Lung (tissue), 12 donors: ENCODE data around the gene SEMA4D. TPM values are rescaled to one million over a fixed set of nuclear protein-coding genes. Genes with fewer than 3 reads are reported as not detected.
A peak's percentile ranks its signal among the peaks of the same experiment; 100 is the strongest.

ENCODE experiments used
- ATAC-seq: fragments of 200-7000 bp; cut with Tn5 transposase; one replicate; pipeline ENCODE4 v1.9.1; 2020; ENCODE audit warnings: moderate number of reproducible peaks; ENCODE audit not compliant: insufficient read depth, low FRiP score
- DNase-seq, 3 donors: peaks; one replicate each; pipeline ENCODE4 v3.0.0-alpha.2; 2013 to 2017
- H3K27ac ChIP-seq, 2 donors: one replicate each; pipeline ENCODE4 v1.5.1; 2013; ENCODE audit warnings: mild to moderate bottlenecking in 2 of 2, moderate library complexity in 2 of 2, control low read depth in 1 of 2, inconsistent platforms in 1 of 2, low read depth in 1 of 2, low read length in 1 of 2
- H3K27me3 ChIP-seq, 3 donors: one replicate each; pipeline ENCODE4 v1.5.1; 2013; ENCODE audit warnings: low read length in 2 of 3; ENCODE audit not compliant: control insufficient read depth in 3 of 3, insufficient read depth in 3 of 3
- H3K36me3 ChIP-seq, 4 donors: one replicate each; pipeline ENCODE4 v1.5.1; 2013; ENCODE audit warnings: low read length in 4 of 4, mild to moderate bottlenecking in 1 of 4, moderate library complexity in 1 of 4; ENCODE audit not compliant: control insufficient read depth in 4 of 4, insufficient read depth in 4 of 4
- H3K4me1 ChIP-seq, 5 donors: one replicate each; pipeline ENCODE4 v1.5.1; 2013; ENCODE audit warnings: low read length in 5 of 5, mild to moderate bottlenecking in 2 of 5, moderate library complexity in 1 of 5; ENCODE audit not compliant: control insufficient read depth in 5 of 5, insufficient read depth in 5 of 5
- H3K4me3 ChIP-seq: one replicate; pipeline ENCODE4 v1.5.1; 2013; ENCODE audit warnings: mild to moderate bottlenecking, control low read depth, moderate library complexity
- H3K9ac ChIP-seq, 2 donors: one replicate each; pipeline ENCODE4 v1.5.1; 2013; ENCODE audit warnings: low read length in 2 of 2, control low read depth in 1 of 2; ENCODE audit not compliant: insufficient read depth in 1 of 2
- H3K9me3 ChIP-seq, 4 donors: one replicate each; pipeline ENCODE4 v1.5.1; 2013; ENCODE audit warnings: low read length in 3 of 4, mild to moderate bottlenecking in 1 of 4, moderate library complexity in 1 of 4; ENCODE audit not compliant: control insufficient read depth in 4 of 4, insufficient read depth in 3 of 4
- CTCF ChIP-seq: IDR thresholded peaks from 2 replicates; pipeline ENCODE4 v1.5.1; 2012; ENCODE audit warnings: mild to moderate bottlenecking; ENCODE audit errors: control extremely low read depth, extremely low read depth
- WGBS, 2 donors: extraction: QIAGEN DNeasy Blood & Tissue Kit; methylation state at CpG; one replicate each; pipeline ENCODE4 v1.1.7; 2013; 5-methylcytosine and 5-hydroxymethylcytosine counted together
- polyA plus RNA-seq, 2 donors: library from polyadenylated mRNA; stranded (reverse); fragments of 200-250 nt; gene quantifications; one replicate each; pipeline ENCODE4 v1.2.1, GENCODE V29; 2013
- total RNA-seq, 2 donors: library from RNA; depleted of rRNA in 1 of 2; stranded (reverse); fragments of >200 nt in 1 of 2; gene quantifications; one replicate each; pipeline ENCODE4 v1.2.1, GENCODE V29; 2014 to 2021
- donor health status: control.
- donor health status: control.
- donor health status: Bipolar disorder and iron deficiency.
- donor health status: healthy.
- donor health status: DM: yes; HTN: yes; CAD: no.

The SEMA4D gene
- total and polyA plus RNA-seq, 4 donors, result 6.7 to 61.5 (median 29.0) TPM

DNA sequence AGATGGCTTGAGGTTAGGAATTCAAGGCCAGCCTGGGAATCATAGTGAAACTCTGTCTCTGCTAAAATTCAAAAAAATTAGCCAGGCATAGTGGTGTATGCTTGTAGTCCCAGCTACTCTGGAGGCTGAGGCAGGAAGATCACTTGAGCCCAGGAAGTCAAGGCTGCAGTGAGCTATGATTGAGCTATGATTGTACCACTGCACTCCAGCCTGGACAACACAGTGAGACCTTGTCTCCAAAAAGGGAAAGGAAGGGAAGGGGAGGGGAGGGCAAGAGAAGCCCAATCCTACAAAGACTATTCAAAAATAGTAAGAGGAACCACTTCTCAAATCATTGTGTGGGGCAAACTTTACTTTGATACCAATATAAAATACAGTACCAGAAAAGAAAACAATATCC lies 11.2 kb downstream of the SEMA4D start:
- Histone ChIP-seq H3K4me1 (peaks cover 0 to 8% (median 0%) of the 10 kb centered on the region in 5 donors), H3K9me3 (peaks cover 0 to 3% (median 0%) of the 10 kb centered on the region in 4 donors), H3K9ac (no peak overlapping the region), H3K27ac (no peak overlapping the region), H3K4me3 (no peak overlapping the region), H3K27me3 (no peaks in the 10 kb centered on the region), H3K36me3 (peaks cover 0 to 4% (median 0%) of the 10 kb centered on the region in 4 donors)
- DNase-seq (no peak), ATAC-seq (no peak)
- no peak for TF ChIP-seq CTCF

DNA sequence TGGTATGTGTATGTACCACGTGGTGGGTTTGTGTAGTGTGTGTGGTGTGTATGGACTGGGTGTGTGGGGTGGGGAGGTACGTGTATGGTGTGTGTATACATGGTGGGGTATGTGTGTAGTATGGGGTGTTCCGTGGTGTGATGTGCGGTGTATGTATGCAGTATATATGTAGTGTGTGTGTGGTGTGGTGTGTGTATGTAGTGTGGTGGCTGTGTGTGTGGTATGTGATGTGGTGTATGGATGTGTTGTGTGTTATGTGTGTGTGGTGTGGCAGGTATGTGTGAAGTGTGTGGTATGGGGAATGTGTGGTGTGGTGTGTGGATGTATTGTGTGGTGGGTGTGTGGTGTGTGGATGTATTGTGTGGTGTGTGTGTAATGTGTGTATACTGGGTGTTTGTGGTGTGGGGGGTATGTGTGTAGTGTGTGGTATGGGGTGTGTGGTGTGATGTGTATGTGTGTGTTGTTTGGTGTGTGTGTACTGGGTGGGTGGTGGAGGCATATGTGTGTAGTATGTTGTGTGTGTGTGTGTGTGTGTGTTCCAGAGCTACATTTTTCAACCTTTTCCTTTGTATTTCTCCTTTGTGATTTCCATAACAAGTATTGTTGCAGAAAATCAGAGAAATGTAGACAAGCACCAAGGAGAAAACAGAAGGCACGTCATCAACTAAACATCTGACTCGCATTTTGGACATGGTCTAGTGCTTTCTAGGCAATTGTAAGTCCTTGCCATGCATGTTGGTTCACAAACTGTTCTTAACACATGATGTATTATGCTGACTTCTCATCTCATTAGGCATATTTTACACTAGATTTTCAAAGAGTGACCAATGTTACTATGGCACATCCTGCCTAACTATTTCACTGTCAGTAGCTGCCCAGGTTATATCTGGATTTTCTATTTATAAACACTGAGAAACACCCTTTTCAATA lies 13.2 kb downstream of the SEMA4D start:
- peaks cover 0 to 8% (median 0%) of the 10 kb centered on the region in 5 donors for H3K4me1 ChIP-seq
- H3K9me3 ChIP-seq, result peaks cover 0 to 3% (median 0%) of the 10 kb centered on the region in 4 donors
- H3K4me3 ChIP-seq, result no peak overlapping the region
- H3K27me3 ChIP-seq, result no peaks in the 10 kb centered on the region
- 86 to 87% methylated on average over 6 of the region's 6 CpGs for WGBS, 2 donors
- H3K27ac ChIP-seq, result no peak overlapping the region
- no peak for TF ChIP-seq CTCF
- H3K9ac ChIP-seq, result no peak overlapping the region
- DNase-seq (no peak), ATAC-seq (no peak)
- peaks cover 0 to 4% (median 0%) of the 10 kb centered on the region in 4 donors for H3K36me3 ChIP-seq

- ATAC-seq (no peak), DNase-seq (peak in 1 of 3 donors; percentile 5)
- Histone ChIP-seq H3K36me3 (peaks cover 0 to 4% (median 0%) of the 10 kb centered on the region in 4 donors), H3K27ac (no peak overlapping the region), H3K27me3 (no peaks in the 10 kb centered on the region), H3K9ac (no peak overlapping the region), H3K9me3 (peaks cover 0 to 7% (median 1%) of the 10 kb centered on the region in 4 donors), H3K4me3 (no peak overlapping the region), H3K4me1 (peaks cover 0 to 8% (median 0%) of the 10 kb centered on the region in 5 donors)
- no peak for TF ChIP-seq CTCF
- WGBS, 2 donors, result 49 to 62% methylated on average over 18 of the region's 18 CpGs
Observed at GRCh38 chr9:89483592-89484474, 14.1 kb downstream of the SEMA4D start.
